Measurements from ENCODE around the gene S1PR3.

Gene S1PR3

GRCh38 chr9:88993871-88994460, 2.7 kb downstream of the S1PR3 start:
- DNase-seq: no peak

DNA sequence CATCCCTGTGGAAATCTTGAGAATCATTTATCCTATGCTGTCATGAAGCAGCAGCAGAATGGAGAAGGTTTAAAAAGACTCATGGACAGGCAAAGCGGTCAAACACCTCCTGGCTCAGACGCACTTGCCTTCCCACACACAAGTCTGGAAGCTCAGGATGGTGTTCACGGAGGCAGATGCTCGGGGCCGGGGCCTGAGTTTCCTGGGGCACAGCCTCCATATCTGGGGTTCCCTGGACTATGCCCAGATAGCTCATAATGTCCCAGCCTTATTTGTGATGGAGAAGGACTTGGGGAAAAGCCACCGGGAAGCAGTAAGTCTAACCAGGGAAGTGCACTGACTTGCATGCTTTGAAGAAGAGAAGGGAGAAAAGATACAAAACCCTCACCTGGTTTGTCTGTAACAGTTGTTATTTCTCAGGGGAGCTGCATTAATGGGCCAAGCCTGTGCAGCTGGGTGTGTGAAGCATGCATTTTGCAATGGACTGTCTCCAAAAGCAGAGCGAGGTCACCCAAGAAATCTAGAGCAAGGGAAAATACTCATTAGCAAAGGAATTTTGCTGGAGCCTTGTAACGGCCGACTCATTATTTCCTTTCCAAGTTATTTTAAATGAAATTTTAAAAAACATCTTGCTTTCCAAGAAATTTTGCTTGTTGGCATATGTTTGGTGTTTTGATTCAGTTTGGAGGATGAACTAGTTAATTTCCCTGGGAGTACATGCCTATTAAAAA, 3.4 kb downstream of the S1PR3 start:
- DNase-seq: no peak

DNA sequence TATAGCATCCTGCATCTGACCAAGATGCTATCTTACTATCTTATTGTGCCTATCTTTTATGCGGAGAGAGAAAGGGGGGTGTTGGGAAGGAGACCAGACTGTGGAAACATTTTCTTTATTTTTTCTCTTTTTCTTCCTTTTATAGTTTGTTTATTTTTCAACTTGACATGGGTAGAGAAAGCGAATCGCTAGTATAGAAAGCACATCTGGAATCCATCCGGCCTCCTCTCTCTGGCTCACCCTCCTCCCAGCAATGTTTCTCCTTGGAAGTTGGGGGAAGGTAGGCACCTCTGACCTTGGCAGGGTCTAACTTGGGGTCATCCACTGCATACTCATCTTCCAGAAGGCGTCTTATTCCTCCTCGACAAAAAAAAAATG, 3.9 kb downstream of the S1PR3 start:
- no peak for DNase-seq

GRCh38 chr9:88995627-88996026, 4.4 kb downstream of the S1PR3 start:
- no peak for DNase-seq

DNA sequence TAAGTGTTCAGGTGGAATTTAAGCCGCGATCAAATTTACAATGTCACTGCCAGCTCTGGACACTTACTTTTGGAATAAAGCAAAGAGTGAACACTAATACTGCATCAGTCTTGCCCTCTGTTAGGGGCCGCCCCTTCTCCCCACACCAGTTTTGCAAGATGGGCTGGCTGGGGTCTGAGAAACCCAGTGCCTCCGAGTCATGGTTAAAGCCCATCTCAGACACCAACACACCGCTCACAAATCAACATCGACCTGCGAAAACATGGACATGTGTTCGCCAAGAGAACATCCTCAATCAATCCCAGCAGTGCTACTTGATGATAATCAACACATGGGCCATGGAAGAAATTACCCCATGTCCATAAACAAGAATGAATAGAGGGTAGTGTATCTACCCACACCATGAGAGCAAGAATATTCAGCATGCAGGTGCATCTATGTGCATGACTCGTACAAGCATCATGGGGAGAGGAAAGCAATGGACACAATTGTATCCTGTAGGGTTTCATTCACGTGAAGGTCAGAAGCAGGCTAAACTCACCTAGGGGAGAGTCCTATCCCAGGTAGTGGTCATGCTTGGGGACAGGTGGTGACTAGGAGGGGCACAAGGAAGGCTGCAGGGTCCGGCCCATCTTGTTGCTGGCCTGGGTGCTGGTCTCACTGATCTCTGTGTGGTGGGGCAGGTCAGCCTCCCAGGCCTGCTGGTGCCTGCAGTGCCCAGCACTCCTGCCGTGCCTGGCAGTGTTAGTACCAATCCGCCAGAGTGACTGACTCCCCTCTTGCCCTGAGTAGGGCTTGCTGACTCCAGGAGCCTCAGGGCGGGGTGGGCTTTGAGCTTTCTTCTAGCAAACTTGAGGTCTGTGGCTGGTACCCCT, 5.0 kb downstream of the S1PR3 start:
- no peak for DNase-seq

DNA sequence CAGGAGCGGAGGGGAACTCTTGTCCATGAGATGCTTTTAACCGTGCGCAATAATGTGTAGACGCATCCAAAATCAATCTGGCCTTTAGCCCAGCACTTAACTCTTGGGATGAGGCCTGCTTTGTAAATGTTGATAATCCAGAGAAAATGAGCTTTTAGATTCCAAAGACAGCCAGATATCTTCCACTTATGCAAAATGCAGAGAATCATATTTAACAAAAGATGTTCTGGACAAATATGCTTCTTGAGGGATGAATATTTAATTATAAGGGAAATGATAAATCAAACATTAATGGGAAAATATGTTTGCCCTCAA, 5.6 kb downstream of the S1PR3 start:
- no peak for DNase-seq

DNA sequence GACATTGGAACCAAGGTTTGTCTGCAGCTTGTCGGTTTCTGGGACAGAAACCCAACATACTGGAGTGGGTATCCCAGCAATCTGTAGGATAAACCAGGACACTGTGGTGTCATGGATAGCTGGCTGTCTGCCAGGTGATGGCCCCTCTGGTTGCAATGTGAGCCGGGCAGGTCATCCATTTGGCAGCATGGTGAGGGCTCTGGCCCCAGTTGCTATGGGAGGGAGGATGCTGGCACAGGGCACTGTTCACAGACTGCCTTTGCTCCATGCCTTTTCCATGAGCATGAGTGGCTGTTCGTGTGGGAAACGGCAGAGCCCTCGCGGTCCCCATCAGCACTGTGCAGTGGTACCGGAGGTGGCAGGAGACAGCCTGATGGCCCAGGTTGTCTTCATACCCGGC, 6.4 kb downstream of the S1PR3 start:
- no peak for DNase-seq

DNA sequence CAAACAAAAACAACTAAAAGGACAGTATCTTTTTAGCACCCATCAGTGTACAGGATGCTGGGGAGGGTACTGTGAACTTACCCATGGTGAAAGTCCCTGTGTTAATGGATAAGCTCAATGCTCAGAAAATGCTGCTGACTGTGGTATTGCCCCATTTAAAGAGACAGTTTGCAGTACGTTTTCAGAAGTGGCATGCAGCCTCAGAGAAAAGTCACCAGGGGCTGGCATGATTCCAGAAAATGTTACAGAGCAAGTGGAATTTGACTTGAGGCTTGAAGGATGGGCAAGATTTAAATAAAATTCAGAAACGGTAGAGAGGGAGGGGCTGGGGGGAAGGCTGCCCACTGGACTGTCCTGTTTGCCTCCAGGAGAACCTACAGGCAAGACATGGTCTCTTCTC, 7.2 kb downstream of the S1PR3 start:
- no peak for DNase-seq

DNA sequence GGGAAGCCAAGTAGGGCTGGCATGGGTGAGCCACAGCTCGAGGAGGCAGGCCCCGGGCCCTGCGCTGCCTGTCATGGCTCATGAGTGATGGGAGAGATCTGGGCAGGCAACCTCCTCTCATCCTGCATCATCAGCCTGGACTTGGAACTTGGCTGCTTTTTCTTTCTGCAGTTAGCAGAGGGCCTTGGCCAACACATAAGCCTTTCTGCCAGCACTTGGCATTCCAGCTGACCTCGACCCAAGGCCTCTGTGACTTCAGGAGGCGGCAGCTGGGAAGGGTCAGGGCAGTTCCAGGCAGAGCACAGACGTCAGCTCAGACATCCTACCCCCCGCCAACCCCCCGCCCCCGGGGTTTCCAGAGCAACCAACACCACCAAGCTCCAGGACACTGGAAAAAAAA, 7.6 kb downstream of the S1PR3 start:
- DNase-seq: no peak

- no peak for DNase-seq
These were observed 9.1 kb downstream of the S1PR3 start for GRCh38 chr9:89000371-89000781.

DNA sequence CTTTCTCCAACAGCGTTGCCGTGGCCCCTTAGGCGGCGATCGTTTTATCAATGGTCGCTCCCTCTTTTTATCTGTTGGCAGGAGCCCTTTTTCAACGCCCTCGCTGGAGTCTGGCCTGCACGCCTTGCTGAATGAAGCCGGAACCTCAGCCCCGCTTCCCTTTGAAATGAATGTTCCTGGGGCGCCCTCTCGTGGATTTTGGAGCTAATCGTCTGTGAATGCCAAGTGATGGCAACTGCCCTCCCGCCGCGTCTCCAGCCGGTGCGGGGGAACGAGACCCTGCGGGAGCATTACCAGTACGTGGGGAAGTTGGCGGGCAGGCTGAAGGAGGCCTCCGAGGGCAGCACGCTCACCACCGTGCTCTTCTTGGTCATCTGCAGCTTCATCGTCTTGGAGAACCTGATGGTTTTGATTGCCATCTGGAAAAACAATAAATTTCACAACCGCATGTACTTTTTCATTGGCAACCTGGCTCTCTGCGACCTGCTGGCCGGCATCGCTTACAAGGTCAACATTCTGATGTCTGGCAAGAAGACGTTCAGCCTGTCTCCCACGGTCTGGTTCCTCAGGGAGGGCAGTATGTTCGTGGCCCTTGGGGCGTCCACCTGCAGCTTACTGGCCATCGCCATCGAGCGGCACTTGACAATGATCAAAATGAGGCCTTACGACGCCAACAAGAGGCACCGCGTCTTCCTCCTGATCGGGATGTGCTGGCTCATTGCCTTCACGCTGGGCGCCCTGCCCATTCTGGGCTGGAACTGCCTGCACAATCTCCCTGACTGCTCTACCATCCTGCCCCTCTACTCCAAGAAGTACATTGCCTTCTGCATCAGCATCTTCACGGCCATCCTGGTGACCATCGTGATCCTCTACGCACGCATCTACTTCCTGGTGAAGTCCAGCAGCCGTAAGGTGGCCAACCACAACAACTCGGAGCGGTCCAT, 10.0 kb downstream of the S1PR3 start:
- DNase-seq: peak; percentile 10

- no peak for DNase-seq
These were observed 10.8 kb downstream of the S1PR3 start for GRCh38 chr9:89001917-89002540.

DNA sequence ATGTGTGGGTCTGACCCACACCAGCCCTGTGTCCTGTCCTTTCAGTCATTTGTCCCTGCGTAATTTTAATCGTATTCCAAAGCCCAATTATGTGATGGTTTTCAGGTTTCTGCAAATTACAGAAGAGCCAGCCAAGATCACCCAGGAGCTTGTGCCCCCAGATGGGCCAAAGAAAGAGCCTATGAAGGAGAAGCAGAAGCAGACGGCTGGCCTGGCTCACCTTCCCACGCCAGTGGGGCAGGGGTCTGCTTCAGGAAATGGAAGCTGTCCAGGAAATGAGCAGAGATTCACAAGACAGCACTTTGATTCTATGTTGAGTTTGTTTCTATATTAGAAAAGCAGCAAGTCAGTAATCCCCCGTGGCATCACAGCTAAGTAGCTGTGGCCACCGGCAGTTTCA, 11.7 kb downstream of the S1PR3 start:
- no peak for DNase-seq

GRCh38 chr9:89005323-89005722, 14.1 kb downstream of the S1PR3 start:
- DNase-seq: no peak

GRCh38 chr9:89006267-89006666, 15.0 kb downstream of the S1PR3 start:
- DNase-seq: no peak

GRCh38 chr9:89006996-89007967, 16.0 kb downstream of the S1PR3 start:
- DNase-seq: no peak

DNA sequence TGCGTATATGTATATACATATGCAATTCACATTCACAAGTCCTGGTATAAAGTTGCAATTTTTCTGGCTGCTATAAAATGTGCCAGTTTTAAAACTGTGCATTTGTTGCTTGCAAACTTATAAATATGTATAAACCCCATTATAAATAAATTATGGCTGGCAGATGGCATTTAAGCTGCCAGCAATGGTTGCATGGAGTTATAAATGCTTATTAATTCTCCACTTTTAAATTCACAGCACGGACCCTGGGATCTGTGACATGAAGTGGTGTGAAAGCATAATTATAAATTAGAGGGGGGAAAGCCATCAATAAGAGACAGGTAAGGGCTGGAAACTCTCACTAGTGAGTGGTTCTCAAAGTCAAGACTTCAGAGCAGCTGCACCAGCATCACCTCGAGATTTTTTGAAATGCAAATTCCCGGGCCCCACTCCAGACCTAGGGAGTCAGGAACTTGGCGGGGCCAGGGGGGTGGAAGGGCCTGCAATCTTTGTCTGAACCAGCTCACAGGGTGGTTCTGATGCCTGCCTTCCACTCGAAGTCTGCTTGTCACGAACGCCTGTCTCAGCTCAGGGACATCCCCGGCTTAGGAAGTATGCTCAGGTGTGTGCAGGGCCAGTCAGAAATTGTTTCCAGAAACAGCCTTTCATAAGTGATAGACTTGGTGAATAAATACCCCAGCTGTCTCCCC, 16.9 kb downstream of the S1PR3 start:
- no peak for DNase-seq

GRCh38 chr9:89008744-89009545, 17.7 kb downstream of the S1PR3 start:
- no peak for DNase-seq

GRCh38 chr9:89009546-89009840, 18.2 kb downstream of the S1PR3 start:
- no peak for DNase-seq

DNA sequence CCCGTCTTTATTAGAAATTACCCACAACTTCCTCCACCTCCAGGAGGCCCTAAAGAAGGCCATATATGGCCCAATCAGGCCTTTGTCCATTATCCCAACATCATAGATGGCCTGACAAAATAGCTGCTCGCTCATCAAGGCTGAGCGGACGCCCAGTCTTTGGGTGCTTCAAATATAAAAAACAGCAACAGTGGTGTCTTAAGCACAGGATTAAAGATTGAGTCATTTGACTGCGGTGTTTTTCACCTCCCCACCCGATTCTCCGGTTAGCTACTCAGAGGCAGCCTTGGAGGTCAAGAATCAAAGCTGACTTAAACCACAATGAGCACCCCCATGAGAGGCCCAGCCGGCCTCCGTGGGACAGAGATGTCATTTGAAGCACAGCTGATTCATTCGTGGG, 18.8 kb downstream of the S1PR3 start:
- no peak for DNase-seq
